Measurements from ENCODE around the gene KRT38.

Gene KRT38

DNA sequence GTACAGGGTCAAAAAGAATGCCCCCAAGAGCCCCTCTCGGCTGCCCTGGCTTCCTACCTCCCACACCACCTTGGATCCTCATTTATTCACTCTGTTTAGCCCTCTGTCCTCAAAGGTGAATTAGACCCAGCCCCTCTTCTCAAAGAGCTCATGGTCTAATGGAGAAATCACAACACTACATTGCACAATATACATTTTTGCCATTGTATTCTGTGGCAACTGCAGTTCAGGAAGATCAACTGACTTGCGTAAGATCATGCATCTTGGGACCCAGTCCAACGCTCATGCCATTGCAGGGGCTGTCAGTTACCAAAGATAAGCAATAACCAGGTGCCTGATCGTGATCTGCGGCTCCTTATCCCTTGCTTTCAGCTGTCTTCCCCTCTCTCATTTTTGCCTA, 1.4 kb downstream of the KRT38 start:
- Histone ChIP-seq H2AFZ (ENCODE audit: low read length) (no peak overlapping the region), H3K9me3 (ENCODE audit: low read length) (no peaks in the 10 kb centered on the region), H3K4me1 (ENCODE audit: insufficient read depth, low read length, severe bottlenecking) (no peaks in the 10 kb centered on the region), H3F3A (ENCODE audit: insufficient read depth, low read length) (no peaks in the 10 kb centered on the region), H3K79me2 (ENCODE audit: insufficient read depth, low read length) (no peaks in the 10 kb centered on the region), H3K36me3 (ENCODE audit: insufficient read depth, low read length) (no peaks in the 10 kb centered on the region), H4K20me1 (ENCODE audit: insufficient read depth, low read length) (no peaks in the 10 kb centered on the region; the same call in 1 of the 2 replicates), H3K4me3 (ENCODE audit: low read depth, low read length, poor library complexity, severe bottlenecking) (no peak overlapping the region), H3K4me2 (ENCODE audit: low read length) (no peak overlapping the region), H3K27ac (ENCODE audit: low read depth, low read length, poor library complexity, severe bottlenecking) (no peak overlapping the region), H3K9me2 (ENCODE audit: low read depth, low read length) (no peaks in the 10 kb centered on the region), H3K27me3 (ENCODE audit: insufficient read depth, low read length) (0 out of 2 replicates have a peak, but pooled peaks cover 4% of the 10 kb centered on the region), H3K9ac (ENCODE audit: low read length) (no peak overlapping the region)
- TF ChIP-seq EZH2 (IDR thresholded peaks at IDR 0.05; ENCODE audit: borderline replicate concordance, low read length): no peak
- TF ChIP-seq, protein P1, sequence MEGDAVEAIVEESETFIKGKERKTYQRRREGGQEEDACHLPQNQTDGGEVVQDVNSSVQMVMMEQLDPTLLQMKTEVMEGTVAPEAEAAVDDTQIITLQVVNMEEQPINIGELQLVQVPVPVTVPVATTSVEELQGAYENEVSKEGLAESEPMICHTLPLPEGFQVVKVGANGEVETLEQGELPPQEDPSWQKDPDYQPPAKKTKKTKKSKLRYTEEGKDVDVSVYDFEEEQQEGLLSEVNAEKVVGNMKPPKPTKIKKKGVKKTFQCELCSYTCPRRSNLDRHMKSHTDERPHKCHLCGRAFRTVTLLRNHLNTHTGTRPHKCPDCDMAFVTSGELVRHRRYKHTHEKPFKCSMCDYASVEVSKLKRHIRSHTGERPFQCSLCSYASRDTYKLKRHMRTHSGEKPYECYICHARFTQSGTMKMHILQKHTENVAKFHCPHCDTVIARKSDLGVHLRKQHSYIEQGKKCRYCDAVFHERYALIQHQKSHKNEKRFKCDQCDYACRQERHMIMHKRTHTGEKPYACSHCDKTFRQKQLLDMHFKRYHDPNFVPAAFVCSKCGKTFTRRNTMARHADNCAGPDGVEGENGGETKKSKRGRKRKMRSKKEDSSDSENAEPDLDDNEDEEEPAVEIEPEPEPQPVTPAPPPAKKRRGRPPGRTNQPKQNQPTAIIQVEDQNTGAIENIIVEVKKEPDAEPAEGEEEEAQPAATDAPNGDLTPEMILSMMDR (IDR thresholded peaks at IDR 0.05; ENCODE audit: low read length): no peak

DNA sequence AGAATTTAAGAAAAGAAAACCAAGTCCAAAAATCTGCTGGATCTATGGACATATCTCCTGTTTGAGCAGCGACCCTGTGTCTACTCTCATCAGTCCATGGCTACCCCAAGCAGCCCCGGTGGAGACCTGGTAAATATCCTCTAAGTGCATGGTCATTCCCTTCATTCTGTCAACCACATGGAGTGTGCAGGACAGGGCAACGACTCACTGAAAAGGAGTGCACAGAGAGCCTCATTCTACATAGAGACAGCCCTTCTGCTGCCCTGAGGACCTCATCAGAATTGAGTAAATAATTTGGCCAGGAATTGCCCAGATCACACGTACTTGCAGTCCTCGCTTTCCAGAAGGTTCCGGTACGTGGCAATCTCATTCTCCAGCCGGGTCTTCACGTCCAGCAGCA, 3.0 kb downstream of the KRT38 start:
- Histone ChIP-seq H3K27me3 (ENCODE audit: insufficient read depth, low read length) (0 out of 2 replicates have a peak, but pooled peaks cover 4% of the 10 kb centered on the region), H4K20me1 (ENCODE audit: insufficient read depth, low read length) (no peaks in the 10 kb centered on the region; the same call in 1 of the 2 replicates), H3K9me2 (ENCODE audit: low read depth, low read length) (no peaks in the 10 kb centered on the region), H3K4me3 (ENCODE audit: low read depth, low read length, poor library complexity, severe bottlenecking) (no peak overlapping the region), H3K4me2 (ENCODE audit: low read length) (no peak overlapping the region), H3K4me1 (ENCODE audit: insufficient read depth, low read length, severe bottlenecking) (no peaks in the 10 kb centered on the region), H3K36me3 (ENCODE audit: insufficient read depth, low read length) (no peaks in the 10 kb centered on the region), H3K79me2 (ENCODE audit: insufficient read depth, low read length) (no peaks in the 10 kb centered on the region), H3K9me3 (ENCODE audit: low read length) (no peaks in the 10 kb centered on the region), H3K27ac (ENCODE audit: low read depth, low read length, poor library complexity, severe bottlenecking) (no peak overlapping the region), H2AFZ (ENCODE audit: low read length) (no peak overlapping the region), H3K9ac (ENCODE audit: low read length) (no peak overlapping the region), H3F3A (ENCODE audit: insufficient read depth, low read length) (no peaks in the 10 kb centered on the region)
- no peak for TF ChIP-seq EZH2 (IDR thresholded peaks at IDR 0.05; ENCODE audit: borderline replicate concordance, low read length)
- TF ChIP-seq, protein P1 (IDR thresholded peaks at IDR 0.05; ENCODE audit: low read length): no peak

DNA sequence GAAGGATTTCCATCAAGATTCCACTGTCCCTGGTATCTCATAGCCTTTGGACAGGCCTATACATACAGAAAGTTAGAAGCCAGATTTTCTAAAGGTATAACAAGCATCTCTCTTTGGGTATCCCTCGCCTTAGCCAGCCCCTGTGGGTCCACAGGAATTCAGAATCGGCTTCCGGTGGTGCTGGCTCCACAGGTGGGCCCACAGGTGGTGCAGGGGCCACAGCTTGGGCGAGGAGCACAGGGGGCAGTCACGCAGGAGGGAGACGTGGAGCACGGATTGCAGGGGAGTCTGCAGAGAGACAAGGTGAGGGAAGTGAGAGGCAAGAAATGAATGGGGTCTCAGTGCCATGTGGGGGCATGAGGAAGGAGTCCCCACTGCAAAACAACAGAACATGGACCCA, 3.5 kb downstream of the KRT38 start:
- no peaks in the 10 kb centered on the region for H3K4me1 ChIP-seq (ENCODE audit: insufficient read depth, low read length, severe bottlenecking)
- H3K36me3 ChIP-seq (ENCODE audit: insufficient read depth, low read length): no peaks in the 10 kb centered on the region
- no peak overlapping the region for H3K9ac ChIP-seq (ENCODE audit: low read length)
- H3K9me3 ChIP-seq (ENCODE audit: low read length): no peaks in the 10 kb centered on the region
- no peaks in the 10 kb centered on the region for H3K79me2 ChIP-seq (ENCODE audit: insufficient read depth, low read length)
- H3K27me3 ChIP-seq (ENCODE audit: insufficient read depth, low read length): no peaks in the 10 kb centered on the region
- H2AFZ ChIP-seq (ENCODE audit: low read length): no peak overlapping the region
- H4K20me1 ChIP-seq (ENCODE audit: insufficient read depth, low read length): no peaks in the 10 kb centered on the region; the same call in 1 of the 2 replicates
- TF ChIP-seq, protein P1 (IDR thresholded peaks at IDR 0.05; ENCODE audit: low read length): no peak
- TF ChIP-seq EZH2 (IDR thresholded peaks at IDR 0.05; ENCODE audit: borderline replicate concordance, low read length): no peak
- no peaks in the 10 kb centered on the region for H3F3A ChIP-seq (ENCODE audit: insufficient read depth, low read length)
- H3K27ac ChIP-seq (ENCODE audit: low read depth, low read length, poor library complexity, severe bottlenecking): no peak overlapping the region
- no peak overlapping the region for H3K4me2 ChIP-seq (ENCODE audit: low read length)
- H3K9me2 ChIP-seq (ENCODE audit: low read depth, low read length): no peaks in the 10 kb centered on the region
- no peak overlapping the region for H3K4me3 ChIP-seq (ENCODE audit: low read depth, low read length, poor library complexity, severe bottlenecking)

All from OCI-LY1 (cell line).